Activated CD4-positive, alpha-beta T cell treated with anti-CD3 and anti-CD28 coated beads for 4 hours (primary cell): ENCODE measurements around the gene SERAC1.

ENCODE experiments used
- DNase-seq, 2 donors: peaks; one replicate each; pipeline ENCODE4 v3.0.0-alpha.2; 2020

SERAC1 gene

DNA sequence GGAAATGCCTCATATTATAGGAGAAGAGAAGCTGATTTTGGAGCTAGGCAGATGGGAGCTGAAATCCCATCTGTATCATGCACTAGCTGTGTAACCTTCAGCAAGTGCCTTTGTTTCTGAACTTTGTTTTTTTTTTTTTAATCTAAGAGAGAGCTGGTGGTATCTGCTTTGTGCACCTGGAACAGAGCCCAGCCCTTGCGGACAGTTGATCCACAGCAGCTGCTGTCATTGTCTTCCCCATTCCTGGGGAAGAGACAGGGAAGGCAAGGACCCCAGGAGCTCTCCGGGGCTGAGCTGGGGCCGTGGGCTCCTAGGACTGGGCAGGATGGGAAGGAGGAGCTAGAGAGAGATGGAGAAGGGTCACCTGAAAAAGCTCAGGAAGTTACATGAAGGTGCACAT is 94.3 kb downstream of the SERAC1 start:
- DNase-seq, result no peak

DNA sequence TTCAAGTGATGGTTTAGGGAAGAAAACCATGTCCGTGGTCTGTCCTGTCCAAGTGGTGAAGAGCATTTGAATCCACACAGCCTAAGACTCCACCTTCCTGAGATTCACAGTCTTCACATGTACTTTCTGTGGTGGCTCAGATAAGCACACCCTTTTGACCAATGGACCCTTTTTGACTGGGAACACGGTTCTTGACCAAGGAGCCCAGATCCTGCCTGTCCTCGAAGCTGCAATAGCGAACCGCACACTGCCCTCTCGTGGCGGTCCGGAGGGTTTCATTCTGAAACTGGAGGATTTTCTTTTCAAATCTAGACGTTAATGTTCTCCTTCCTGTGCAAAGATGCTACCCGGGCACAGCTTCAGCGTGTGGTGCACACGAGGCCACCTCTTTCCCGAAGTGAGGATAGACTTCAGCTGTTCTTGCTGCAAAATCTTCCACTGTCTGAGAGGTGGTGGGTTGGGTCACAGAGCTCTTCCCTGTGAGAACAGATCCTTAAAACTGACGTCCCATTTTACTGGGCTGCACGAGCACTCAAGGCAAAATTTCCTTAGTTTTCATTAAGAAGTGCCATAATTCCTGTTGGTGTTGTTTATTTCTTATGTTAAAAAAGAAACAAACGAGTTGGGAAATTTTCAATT is 95.9 kb downstream of the SERAC1 start:
- peak; percentile 64 to 69 for DNase-seq

DNA sequence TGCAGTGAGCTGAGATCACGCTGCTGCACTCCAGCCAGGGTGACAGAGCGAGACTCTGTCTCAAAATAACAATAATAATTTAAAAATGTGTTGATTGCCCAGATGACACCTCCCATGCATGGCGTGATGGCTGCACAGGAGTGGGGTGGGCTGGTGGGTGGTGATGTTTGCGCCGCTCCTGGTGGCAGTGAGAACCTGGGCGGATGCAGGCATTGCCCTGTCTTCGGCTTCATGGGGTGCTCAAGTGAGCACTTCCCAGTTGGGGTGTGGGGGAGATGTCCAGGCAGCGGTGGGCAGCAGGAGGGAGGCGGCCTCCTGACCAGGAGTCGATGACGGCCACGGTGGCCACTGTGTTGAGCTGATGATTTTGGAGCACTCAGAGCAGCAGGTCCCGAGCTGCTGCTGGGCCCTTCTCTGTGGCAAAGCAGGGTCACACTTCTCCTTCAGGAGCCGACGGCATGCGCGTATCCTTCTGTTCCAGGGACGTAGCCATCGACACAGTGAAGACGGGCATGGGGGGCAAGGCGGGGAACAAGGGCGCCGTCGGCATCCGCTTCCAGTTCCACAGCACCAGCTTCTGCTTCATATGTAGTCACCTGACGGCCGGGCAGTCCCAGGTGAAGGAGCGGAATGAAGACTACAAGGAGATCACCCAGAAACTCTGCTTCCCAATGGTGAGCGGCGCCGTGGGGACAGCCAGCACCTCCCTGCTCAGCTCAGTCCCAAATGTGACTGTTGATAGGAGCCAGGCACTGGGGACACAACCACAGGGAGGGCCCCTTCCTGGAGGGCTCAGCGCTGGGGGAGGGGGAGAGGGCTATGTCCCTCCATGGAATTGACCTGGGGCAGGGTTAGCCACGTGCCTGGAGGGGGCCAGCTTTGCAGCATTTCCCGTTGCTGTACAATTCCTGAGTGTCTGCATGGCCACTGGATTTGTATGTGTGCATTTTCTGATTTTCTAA is 96.7 kb downstream of the SERAC1 start:
- DNase-seq, result no peak

DNA sequence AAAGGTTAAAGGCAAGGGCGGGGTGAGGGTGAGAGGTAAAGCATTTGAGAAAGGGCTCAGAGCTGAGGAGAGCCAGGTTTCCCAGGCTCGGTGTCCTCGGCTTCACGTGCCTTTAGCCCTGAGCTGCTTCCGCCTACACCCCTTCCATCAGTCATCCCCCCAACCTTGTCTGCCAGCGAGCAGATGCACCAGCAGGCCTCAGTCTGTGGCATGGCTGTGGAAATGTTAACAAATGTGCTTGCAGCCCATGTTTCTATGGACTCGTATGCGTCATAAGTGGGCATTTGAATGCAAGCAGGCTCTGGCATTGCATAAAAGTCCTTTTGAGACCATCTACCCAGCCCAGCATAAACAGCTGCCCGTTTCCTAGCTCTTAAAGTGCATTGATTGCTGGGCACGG is 97.5 kb downstream of the SERAC1 start:
- DNase-seq, result no peak

DNA sequence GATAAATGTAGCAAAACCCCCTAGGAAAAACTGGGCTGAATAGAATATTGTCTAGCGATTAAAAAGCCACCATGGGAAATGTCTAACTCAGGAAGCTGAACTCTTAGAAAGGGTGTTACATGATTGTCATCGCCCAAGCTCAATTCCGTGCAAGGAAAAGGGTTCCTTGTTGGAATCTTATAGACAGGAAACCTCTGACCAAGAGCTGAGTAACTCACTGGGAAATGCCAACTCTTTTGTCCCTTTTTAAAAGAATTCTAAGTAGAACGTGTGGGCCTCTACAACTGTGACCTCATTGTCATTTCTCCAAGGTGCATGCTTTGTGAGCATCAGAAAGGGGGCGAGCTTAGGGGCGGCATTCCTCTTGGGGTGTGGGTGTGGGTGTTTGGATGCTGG is 98.3 kb downstream of the SERAC1 start:
- no peak for DNase-seq

DNA sequence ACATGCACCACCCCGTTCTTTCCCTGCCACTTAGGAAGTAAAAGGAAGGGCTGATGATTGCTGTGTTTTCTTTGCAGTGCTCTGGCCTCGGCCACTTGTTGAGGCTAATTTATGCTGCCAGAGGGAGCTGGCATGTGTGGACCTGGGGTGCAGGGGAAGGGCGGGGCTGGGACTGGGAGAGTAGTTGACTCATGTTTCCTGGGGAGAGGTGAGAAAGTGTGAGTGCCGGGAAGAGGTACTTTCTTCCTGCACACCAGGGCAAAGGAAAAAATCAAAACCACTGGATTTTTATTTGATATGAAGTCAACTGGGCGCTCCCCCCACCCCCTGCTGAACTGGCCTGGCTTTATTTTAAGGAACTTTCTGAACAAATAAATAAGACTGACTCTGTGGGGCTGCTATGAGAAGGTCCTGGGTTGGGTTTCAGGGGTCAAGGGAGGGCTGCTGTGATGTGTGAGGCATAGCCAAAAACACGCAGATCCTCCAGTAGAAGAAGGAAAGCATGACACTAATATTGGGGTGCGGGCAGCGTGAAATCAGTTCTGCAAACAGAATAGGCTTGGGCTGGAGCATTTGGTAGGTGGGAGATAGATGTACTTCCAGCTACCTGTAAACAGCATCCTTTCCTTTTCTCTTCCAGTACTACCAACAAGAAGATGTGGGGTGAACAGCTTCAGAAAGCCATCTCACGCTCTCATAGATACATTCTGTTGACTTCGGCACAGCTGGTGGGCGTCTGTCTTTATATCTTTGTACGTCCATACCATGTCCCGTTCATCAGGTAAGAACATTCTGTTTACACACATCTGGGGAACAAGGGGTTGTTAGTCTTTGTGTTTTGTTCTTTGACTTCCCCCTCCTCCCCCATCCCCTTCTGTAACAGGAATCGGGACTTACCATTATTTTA is 98.9 kb downstream of the SERAC1 start:
- no peak for DNase-seq

DNA sequence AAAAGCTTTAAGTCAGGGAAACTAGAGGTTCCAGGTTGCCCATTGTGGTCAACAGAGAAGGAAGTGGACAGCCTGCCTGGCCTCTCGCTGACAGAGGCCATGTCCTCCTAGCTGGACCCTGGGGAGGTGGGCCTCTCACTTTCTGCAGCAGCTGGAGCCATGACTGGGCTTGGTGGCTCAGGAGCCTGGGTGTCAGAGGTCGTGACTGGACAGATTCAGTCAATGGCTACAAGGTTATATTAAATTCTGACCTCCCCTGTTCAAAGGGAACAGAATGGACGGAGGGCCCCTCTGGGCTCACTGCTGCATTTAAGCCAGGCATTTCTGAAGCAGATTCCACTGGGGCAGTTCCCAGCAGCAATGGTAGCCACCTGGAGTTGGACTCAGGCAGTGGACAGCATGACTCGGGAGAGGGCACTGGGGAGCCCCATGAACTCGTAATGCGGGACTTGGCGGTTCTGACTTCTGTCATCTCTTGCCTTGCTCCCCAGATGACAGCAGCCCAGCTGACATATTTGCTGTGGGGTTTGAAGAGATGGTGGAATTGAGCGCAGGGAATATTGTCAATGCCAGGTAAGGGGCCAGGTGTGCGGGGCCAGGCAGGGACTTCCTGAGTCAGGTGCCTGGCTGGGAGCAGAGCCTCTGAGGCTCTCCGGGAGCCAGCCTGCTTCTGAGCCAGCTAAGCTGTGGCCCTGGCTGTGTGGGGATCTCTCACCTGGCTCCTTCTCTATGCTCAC is 99.7 kb downstream of the SERAC1 start:
- no peak for DNase-seq

DNA sequence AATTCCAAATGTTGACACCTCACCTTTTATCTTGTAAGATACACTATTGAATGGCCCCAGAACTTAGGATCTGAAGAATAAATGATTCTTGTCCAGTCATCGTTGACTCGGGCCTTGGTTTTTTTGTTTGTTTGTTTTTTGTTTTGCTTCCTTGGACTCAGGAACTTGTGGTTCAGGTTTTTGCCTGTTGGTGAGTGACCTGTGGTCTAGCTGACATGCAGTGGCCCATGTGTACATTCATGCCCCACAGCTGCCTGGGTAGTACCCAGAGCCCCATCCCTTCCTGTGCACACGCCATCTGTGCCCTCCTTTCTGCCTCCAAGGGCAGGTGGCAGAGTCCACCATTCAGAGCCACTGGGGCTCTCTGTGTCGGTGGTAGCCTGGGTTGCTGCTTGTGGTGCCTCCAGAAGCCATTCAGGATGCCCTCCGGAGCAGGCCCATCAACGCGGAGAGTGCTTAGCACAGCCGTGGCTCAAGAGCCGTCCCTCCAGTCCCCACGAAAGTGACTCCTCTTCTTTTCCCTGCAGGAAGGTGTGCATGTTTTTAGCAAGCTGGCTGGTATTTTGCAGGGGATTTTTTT is 100.5 kb downstream of the SERAC1 start:
- no peak for DNase-seq

DNA sequence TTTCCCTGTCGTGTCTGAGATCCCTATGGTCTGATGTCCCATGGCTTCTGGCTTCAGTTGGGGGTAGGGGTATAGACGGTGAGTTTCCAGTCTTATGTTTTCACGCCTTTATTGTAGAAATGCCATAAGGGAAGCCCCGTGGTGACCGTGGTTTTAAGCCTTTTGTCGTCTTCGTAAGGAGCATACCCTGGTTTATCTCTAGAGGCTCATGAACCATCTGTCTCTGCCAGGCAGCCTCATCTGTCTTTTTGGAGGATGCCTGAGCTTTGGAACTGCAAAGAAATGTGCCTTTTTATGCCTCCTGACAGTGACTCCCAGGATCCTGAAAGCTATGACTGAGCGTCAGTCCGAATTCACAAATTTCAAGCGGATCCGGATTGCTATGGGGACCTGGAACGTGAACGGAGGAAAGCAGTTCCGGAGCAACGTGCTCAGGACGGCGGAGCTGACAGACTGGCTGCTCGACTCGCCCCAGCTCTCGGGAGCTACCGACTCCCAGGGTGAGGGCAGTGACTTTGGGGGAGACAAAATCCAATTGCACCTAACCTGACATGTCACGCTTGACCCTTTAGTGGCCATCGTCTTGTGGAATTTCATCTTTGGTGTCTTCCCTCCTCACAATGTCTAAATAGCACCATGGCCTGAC is 101.8 kb downstream of the SERAC1 start:
- DNase-seq, result no peak

DNA sequence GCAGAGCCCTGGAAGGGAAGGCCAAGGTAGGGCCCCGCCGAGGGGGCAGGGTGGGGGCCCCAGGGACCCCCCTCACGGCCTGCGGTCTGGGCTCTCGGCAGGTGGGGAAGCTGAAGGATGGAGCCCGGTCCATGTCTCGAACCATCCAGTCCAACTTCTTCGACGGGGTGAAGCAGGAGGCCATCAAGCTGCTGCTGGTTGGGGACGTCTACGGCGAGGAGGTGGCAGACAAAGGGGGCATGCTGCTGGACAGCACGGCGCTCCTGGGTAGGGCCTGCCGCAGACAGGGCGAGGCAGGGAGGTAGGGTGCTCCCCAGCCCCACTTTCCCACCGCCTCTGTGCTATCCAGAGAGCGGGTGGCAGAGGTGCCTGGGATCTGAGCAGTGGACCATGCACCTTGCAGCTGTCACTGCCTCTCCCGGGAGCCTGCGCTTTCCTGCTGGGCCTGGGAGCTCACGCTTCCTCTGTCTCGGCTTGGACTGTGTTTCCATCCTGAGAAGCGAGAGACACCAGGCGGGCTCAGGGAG is 103.3 kb downstream of the SERAC1 start:
- no peak for DNase-seq

DNA sequence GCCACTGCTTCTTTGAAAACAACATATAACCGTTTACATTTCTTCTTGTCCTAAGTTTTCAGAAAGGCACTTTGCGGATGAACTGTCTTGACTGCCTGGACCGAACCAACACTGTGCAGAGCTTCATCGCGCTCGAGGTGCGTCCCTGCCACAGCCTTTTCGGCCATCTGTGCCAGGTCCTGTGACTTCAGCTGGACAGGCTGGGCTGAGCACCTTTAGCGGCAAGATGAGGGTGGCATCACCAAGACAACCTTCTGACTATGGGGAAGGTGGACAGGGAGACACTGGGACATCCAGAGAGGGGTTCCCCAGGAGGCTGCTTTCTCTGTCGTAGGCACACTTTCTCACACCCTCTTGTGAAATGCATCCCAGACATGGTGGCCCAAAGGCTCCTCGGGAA is 104.3 kb downstream of the SERAC1 start:
- DNase-seq, result no peak

DNA sequence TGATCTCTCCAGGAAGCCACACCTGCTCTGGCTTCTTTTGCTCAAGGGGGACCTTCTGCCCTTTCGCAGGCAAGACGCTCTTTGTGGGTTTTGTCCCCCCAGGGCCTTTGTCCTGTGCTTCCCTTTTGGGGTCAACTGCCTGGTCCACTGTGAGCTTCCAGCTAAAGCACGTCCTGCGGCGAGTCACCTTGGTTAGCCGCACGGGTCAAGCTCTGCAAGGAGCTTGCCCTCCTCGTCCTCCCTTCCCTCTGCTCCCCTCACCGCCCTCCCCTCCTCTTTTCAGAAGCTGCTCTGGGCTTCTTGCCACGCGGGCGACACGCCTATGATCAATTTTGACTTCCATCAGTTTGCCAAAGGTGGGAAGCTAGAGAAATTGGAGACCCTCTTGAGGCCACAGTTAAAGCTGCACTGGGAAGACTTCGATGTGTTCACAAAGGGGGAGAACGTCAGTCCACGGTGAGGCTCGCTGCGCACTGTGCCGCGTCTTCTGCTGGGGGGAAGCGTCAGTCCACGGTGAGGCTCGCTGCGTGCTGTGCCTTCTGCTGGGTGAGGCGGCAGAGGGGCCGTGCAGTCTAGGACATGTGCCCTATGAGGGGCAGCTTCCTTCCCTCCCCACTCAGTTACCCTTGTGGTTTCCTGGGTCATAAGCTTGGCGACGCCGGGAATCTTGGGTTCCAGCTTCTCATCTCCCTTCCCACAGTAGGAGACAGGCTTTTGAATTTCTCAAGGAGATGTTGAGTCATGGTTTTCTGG is 106.2 kb downstream of the SERAC1 start:
- DNase-seq, result no peak

DNA sequence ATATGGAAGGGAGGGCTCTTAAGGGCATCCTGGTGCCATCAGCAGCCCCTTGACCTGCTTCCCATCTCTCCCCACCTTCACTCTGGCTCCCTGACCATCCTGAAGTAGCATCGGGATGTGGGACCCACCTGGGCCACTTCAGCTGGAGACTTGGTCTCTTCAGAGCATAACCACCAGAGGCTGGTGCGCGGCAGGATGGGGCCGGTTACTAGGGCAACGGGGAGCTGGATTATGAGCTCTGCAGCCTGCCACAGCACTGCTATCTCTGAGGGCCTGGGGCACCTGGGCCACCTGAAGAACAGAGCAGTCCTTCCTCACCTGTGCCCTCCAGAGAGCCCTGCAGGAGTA is 106.7 kb downstream of the SERAC1 start:
- no peak for DNase-seq

DNA sequence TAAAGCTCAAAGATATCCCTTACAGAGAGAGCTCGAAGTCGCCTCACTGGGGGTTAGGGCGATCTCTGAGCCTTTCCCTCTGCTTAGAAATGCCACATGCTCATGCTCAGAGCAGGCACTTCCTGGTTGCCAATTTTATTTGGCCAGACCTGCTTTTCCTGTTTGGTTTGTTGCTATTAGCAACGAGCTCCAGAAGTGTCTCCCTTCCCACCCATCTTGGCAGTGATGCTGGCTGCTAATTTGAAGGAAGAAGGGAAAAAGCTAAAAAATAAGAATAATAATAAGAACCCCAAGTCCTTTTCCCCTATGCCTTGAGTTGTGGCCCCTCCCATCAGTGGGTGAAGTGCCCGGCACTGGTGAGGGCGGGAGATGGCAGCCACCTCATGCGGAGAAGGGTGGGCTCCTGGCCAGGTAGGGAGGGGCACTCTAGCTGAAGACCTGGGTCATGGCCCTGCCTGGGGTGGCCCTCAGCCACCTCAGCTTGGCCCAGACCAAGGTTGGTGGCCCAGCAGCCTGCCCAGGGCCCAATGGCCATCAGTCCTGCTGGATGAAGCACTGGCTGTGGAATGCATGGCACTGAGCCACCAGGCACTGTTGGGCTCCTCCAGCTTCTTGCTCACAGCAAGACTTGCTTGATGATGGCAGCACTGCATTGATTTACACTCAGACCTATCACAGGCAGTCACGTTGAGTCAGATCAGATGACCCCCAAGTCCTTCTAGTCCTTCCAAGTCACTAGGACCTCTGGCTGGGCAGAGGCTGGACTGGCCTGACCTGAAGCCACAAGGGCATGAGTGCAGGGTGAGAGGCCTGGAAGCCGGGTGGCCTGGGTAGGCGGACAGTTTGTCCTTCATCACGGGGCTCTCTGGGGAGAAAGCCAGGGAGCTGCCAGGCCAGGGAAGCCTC is 107.4 kb downstream of the SERAC1 start:
- DNase-seq, result no peak
